Choroid plexus epithelial cell (primary cell): ENCODE measurements around the gene ALDH1L2.

Experiments used
- DNase-seq: peaks from one replicate; pipeline ENCODE4 v3.0.0-alpha.2; 2010; ENCODE audit warnings: low read depth
- H3K4me3 ChIP-seq: 2 replicates; pipeline ENCODE4 v1.5.1; 2011; ENCODE audit warnings: low read depth, mild to moderate bottlenecking, control low read depth, low read length, moderate library complexity
- TF ChIP-seq, protein P1 (sequence below): conservative IDR thresholded peaks from 2 replicates; pipeline ENCODE4 v1.5.1; 2011; ENCODE audit warnings: low read depth, mild to moderate bottlenecking, control low read depth, inconsistent platforms, low read length, moderate library complexity

The ALDH1L2 gene

DNA sequence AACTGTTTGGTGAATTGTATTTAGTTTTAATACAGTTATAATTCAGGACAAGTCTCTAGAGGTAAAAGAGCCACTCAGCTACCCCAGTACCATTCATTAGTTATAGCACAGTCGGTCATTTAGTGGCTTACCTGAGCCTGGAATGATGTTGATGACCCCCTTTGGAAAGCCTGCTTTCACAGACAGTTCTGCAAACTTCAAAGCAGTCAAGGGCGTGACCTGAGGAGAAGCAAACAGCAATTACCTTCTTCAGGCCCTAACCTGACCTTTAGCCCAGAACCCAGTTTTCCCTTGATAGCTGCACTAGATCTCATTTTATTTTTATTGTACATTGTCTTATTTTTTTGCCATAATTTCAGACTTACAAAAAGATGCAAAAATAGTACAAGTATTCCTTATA is 43.8 kb downstream of the ALDH1L2 start:
- TF ChIP-seq, protein P1, sequence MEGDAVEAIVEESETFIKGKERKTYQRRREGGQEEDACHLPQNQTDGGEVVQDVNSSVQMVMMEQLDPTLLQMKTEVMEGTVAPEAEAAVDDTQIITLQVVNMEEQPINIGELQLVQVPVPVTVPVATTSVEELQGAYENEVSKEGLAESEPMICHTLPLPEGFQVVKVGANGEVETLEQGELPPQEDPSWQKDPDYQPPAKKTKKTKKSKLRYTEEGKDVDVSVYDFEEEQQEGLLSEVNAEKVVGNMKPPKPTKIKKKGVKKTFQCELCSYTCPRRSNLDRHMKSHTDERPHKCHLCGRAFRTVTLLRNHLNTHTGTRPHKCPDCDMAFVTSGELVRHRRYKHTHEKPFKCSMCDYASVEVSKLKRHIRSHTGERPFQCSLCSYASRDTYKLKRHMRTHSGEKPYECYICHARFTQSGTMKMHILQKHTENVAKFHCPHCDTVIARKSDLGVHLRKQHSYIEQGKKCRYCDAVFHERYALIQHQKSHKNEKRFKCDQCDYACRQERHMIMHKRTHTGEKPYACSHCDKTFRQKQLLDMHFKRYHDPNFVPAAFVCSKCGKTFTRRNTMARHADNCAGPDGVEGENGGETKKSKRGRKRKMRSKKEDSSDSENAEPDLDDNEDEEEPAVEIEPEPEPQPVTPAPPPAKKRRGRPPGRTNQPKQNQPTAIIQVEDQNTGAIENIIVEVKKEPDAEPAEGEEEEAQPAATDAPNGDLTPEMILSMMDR: no peak
- no peak for DNase-seq
- H3K4me3 ChIP-seq: no peak overlapping the region

DNA sequence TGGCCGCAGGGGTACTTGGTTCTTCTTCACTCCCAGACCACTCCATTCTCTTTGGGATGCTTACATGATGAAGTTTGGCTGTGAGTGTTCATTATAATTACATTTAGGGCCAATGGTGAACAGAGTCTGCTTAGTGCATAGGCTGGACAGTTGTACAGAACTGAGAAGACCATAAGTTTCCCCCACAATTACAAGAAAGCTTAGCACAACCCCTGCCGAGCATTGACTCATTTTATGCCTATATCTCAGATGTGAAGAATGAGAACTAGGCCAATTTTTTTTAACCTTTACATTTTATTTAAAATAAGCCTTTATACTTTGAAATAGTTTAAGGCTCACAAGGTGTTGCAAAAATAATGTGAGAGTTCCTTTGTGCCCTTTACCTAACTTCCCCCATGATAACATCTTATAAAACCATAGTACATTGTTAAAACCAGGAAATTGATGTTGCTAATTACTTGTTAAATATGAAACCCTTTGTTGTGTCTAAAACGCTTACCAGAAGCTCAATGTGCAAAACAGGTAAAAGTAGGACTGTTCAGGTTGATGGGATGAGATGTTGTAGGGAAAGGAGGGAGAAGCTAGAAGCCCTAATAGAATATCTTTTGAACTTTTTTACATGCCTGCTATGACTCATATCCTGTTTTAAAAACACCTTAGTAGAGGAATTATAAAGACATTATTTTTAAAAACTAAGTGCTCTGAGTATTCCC is 47.2 kb downstream of the ALDH1L2 start:
- peak; percentile 12 for DNase-seq
- TF ChIP-seq, protein P1: no peak
- H3K4me3 ChIP-seq: no peak overlapping the region

DNA sequence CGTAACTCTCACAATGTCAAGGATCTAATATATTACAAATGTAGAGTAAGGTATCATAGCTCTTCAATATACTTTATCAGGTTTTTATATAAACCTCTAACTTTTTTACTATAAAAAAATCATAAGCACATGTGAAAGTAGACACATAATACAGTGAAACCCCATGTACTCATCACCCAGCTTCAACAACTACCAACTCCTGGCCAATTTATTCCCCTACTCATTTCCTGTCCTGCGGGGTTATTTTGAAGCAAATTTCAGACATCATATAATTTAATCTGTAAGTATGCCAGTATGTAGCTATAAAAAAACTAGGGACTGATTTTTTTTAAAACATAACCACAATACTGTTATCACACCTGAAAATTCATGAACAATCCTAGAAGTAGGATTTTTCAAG is 50.4 kb downstream of the ALDH1L2 start:
- no peak overlapping the region for H3K4me3 ChIP-seq
- TF ChIP-seq, protein P1: no peak
- DNase-seq: no peak

DNA sequence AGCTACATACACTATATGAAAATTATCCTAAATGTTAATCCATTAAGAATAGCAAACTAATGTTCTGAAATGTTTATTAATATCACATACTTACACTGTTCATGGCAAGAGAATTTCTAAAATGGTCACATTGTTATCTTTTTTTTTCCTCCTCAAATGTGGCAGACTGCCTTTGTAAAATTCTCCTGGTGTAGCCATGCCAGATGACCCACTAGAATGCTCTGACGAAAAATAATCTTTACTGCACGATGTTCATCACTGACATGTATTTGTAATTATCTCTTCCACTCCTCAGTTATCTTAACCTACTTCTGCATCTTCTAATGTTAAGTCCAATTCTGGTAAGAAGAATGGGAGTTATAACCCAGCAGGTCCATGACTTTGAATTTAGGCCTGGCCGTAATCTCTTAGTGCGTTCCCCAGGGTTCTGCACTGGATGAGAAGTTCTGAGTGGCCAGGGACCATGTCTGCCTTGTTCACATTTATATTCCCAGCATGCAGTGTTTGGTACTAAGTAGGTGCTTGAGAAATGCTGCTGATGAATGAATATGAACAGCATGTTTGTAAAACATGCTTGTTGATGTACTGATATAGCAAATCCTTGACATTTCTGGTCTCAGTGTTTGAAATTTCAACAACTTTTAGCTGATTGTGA is 51.4 kb downstream of the ALDH1L2 start:
- no peak overlapping the region for H3K4me3 ChIP-seq
- DNase-seq: peak; percentile 23
- TF ChIP-seq, protein P1: no peak

DNA sequence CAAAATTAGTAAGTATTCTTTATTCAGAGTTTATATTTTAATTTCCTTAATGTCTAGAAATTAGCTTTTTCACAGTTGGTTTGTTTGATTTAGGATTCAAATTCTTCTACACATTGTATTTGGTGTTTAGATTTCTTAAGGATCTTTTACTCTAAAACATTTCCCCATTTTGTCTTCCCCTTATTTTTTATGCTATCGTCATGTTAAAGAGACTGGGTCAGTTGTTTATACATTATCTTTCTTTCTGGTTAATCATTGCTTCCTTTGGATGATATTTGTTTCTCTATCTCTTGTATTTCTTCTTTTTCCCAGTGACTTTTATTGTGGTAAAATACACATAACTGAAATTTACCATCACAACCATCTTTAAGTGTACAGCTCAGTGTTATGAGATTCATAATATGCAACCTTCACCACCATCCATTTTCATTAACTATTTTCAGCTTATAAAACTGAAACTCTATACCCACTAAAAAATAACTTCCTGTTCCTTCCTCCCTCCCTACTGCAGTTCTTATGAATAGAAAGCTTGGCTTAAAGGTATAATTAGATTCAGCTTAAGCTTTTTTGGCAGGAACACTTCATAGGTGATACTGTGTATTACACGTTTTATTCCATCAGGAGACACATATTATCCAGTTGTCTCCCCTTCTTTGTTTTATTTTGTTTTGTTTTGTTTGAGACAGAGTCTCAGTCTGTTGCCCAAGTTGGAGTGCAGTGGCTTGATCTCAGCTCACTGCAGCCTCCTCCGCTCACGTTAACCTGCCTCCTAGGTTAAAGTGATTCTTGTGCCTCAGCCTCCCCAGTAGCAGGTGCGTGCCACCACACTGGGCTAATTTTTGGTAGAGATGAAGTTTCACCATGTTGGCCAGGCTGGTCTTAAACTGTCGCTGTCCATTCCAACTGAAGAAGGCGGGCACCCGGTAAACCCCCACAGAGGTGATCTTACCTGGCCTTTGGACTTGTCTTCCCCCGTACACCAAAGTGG is 53.1 kb downstream of the ALDH1L2 start:
- DNase-seq: no peak
- H3K4me3 ChIP-seq: no peak overlapping the region
- TF ChIP-seq, protein P1: no peak

DNA sequence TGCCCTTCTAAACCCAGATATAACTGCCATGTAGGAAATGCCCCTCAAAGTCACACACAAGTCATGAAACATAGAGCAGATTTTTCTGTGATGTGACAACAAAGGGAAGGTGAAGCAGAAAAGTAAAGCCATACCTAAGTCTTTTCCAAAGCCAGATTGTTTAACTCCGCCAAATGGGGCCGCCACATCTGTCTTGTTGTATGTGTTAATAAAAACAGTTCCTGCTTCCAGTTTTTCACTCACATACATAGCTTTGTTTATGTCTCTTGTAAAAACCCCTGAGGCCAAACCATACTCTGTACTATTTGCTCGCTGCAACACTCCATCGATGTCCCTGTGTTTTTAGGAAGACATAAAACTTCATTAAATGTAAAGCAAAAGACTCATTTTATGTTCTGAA is 57.8 kb downstream of the ALDH1L2 start:
- no peak overlapping the region for H3K4me3 ChIP-seq
- TF ChIP-seq, protein P1: no peak

More for the DNA sequence above, 57.8 kb downstream of the ALDH1L2 start:
- no peak for DNase-seq
